IMR-90 (cell line): ENCODE measurements around the gene CNNM3. TPM values are rescaled to one million over a fixed set of nuclear protein-coding genes. Genes with fewer than 3 reads are reported as not detected.

Experiments
- ATAC-seq: fragments of 200-7000 bp; cut with Tn5 transposase; 2 replicates; pipeline ENCODE4 v1.9.1; 2020; ENCODE audit warnings: low read depth, mild to moderate bottlenecking, moderate library complexity
- BruUV-seq: library from RNA; stranded (reverse); fragments of 400-500 nt; replicated peaks from 2 replicates; lab custom pipeline; 2021; lab: Mats Ljungman, UMichigan
- CTCF ChIA-PET: fragments of 300-600 bp; formaldehyde crosslinking; extraction: SDS; loops from one replicate; lab custom pipeline; 2021; ENCODE audit warnings: antibody characterized with exemption; lab: Yijun Ruan, JAX
- POLR2A ChIA-PET: fragments of 300-600 bp; sonication (Branson Sonifier 250); formaldehyde crosslinking; loops from one replicate; lab custom pipeline; 2022; ENCODE audit warnings: antibody characterized with exemption; ENCODE audit not compliant: unreplicated experiment; lab: Charles Lee
- DNase-seq: peaks from one replicate; pipeline ENCODE4 v3.0.0; 2013
- H2AFZ ChIP-seq: replicated peaks from 2 replicates; pipeline ENCODE3; 2013; ENCODE audit warnings: low read length, mild to moderate bottlenecking; ENCODE audit not compliant: poor library complexity
- H2AK5ac ChIP-seq: 2 replicates; pipeline ENCODE4 v1.6.1; 2013; ENCODE audit warnings: low read depth, low read length, inconsistent platforms
- H2AK9ac ChIP-seq: replicated peaks from 2 replicates; pipeline ENCODE3; 2013; ENCODE audit warnings: mild to moderate bottlenecking, low read depth, low read length, moderate library complexity; ENCODE audit not compliant: poor library complexity
- H2BK120ac ChIP-seq: 2 replicates; pipeline ENCODE4 v1.6.1; 2013; ENCODE audit warnings: low read depth, low read length, inconsistent platforms
- H2BK15ac ChIP-seq: 3 replicates; pipeline ENCODE4 v1.6.1; 2013; ENCODE audit warnings: low read depth, low read length, inconsistent platforms
- H2BK20ac ChIP-seq: 2 replicates; pipeline ENCODE4 v1.6.1; 2013; ENCODE audit warnings: low read depth, mild to moderate bottlenecking, inconsistent platforms, low read length, moderate library complexity
- H2BK5ac ChIP-seq: 2 replicates; pipeline ENCODE4 v1.6.1; 2013; ENCODE audit warnings: mild to moderate bottlenecking, low read depth, low read length, inconsistent platforms; ENCODE audit not compliant: poor library complexity, severe bottlenecking
- H3K14ac ChIP-seq: replicated peaks from 2 replicates; pipeline ENCODE4 v1.6.1; 2013; ENCODE audit warnings: low read depth, low read length, inconsistent platforms
- H3K18ac ChIP-seq: 2 replicates; pipeline ENCODE4 v1.6.1; 2013; ENCODE audit warnings: low read depth, low read length, control low read depth
- H3K23ac ChIP-seq: 2 replicates; pipeline ENCODE4 v1.6.1; 2013; ENCODE audit warnings: low read depth, low read length, inconsistent platforms
- H3K27ac ChIP-seq: 2 replicates; pipeline ENCODE4 v1.5.1; 2013; ENCODE audit warnings: mild to moderate bottlenecking, control low read depth, low read length; ENCODE audit not compliant: insufficient read depth
- H3K27me3 ChIP-seq: 2 replicates; pipeline ENCODE4 v1.6.1; 2013; ENCODE audit warnings: low read length; ENCODE audit not compliant: control insufficient read depth, insufficient read depth
- H3K36me3 ChIP-seq: 2 replicates; pipeline ENCODE4 v1.6.1; 2013; ENCODE audit warnings: low read length, mixed read lengths; ENCODE audit not compliant: control insufficient read depth, insufficient read depth
- H3K4ac ChIP-seq: 2 replicates; pipeline ENCODE4 v1.6.1; 2013; ENCODE audit warnings: low read depth, low read length, inconsistent platforms
- H3K4me1 ChIP-seq: 2 replicates; pipeline ENCODE4 v1.6.1; 2013; ENCODE audit warnings: low read length, mixed read lengths; ENCODE audit not compliant: control insufficient read depth, insufficient read depth
- H3K4me2 ChIP-seq: 2 replicates; pipeline ENCODE4 v1.6.1; 2013; ENCODE audit warnings: low read depth, mild to moderate bottlenecking, control low read depth, low read length, moderate library complexity
- H3K4me3 ChIP-seq: 2 replicates; pipeline ENCODE4 v1.5.1; 2013; ENCODE audit warnings: low read depth, mild to moderate bottlenecking, control low read depth, low read length, moderate library complexity; ENCODE audit not compliant: insufficient read depth
- H3K56ac ChIP-seq: 2 replicates; pipeline ENCODE4 v1.6.1; 2013; ENCODE audit warnings: low read length, inconsistent platforms; ENCODE audit not compliant: insufficient read depth; ENCODE audit errors: extremely low read depth
- H3K79me1 ChIP-seq, 2 experiments: 2 replicates each; pipeline ENCODE4 v1.6.1; 2013; ENCODE audit warnings: low read length in 2 of 2, inconsistent platforms in 1 of 2, low read depth in 1 of 2
- H3K9ac ChIP-seq: 2 replicates; pipeline ENCODE4 v1.6.1; 2013; ENCODE audit warnings: low read depth, low read length, control low read depth
- H3K9me1 ChIP-seq: 2 replicates; pipeline ENCODE4 v1.6.1; 2013; ENCODE audit warnings: low read length, inconsistent platforms; ENCODE audit not compliant: insufficient read depth
- H3K9me3 ChIP-seq: 2 replicates; pipeline ENCODE4 v1.6.1; 2013; ENCODE audit warnings: low read length; ENCODE audit not compliant: control insufficient read depth, insufficient read depth
- H4K20me1 ChIP-seq: 2 replicates; pipeline ENCODE4 v1.6.1; 2013; ENCODE audit warnings: low read length, inconsistent platforms; ENCODE audit not compliant: insufficient read depth
- H4K5ac ChIP-seq: 2 replicates; pipeline ENCODE4 v1.6.1; 2013; ENCODE audit warnings: mild to moderate bottlenecking, low read depth, low read length, control low read depth
- H4K8ac ChIP-seq, 2 experiments: 2 replicates each; pipeline ENCODE4 v1.6.1; 2013; ENCODE audit warnings: low read depth in 2 of 2, low read length in 2 of 2, control low read depth in 1 of 2, inconsistent platforms in 1 of 2
- H4K91ac ChIP-seq: 2 replicates; pipeline ENCODE4 v1.6.1; 2013; ENCODE audit warnings: low read depth, low read length, inconsistent platforms; ENCODE audit not compliant: insufficient read depth
- BHLHE40 ChIP-seq: fragments of 150-350 bp; IDR thresholded peaks from 2 replicates; pipeline ENCODE4 v1.6.1; 2016; ENCODE audit warnings: mild to moderate bottlenecking, low read depth, low read length
- MXI1 ChIP-seq: IDR thresholded peaks from 2 replicates; pipeline ENCODE4 v1.6.1; 2012; ENCODE audit warnings: low read depth, mild to moderate bottlenecking, low read length, moderate library complexity, borderline replicate concordance
- RCOR1 ChIP-seq: IDR thresholded peaks from 2 replicates; pipeline ENCODE4 v1.6.1; 2012; ENCODE audit warnings: mild to moderate bottlenecking, low read length, improper control_type of control experiment; ENCODE audit not compliant: insufficient replicate concordance
- SMC3 ChIP-seq: fragments of 150-350 bp; IDR thresholded peaks from 2 replicates; pipeline ENCODE4 v1.6.1; 2016; ENCODE audit warnings: low read depth, mild to moderate bottlenecking, antibody characterized with exemption, low read length, moderate library complexity
- WGBS, 2 experiments: methylation state at CpG; one replicate each; pipeline versions ENCODE4 v1.1.5 to v1.1.7; 2013; ENCODE audit warnings: missing lambda C conversion rate in 2 of 2; ENCODE audit not compliant: insufficient read length in 1 of 2; ENCODE audit errors: extremely low coverage in 2 of 2; 5-methylcytosine and 5-hydroxymethylcytosine counted together
- dilution Hi-C: fragments of 300-500 bp; cut with HindIII; formaldehyde crosslinking; loops from one replicate; pipeline ENCODE4 v1.14.3; 2018; ENCODE audit warnings: low sequenced_read_pairs; ENCODE audit not compliant: unreplicated experiment
- in situ Hi-C: fragments of 300-500 bp; cut with MboI; formaldehyde crosslinking; loops from 3 replicates; pipeline ENCODE4 v1.14.3; 2019; ENCODE audit warnings: low sequenced_read_pairs, inconsistent platforms, mixed read lengths
- intact Hi-C: fragments of 100-400 bp; cut with micrococcal nuclease; formaldehyde crosslinking; loops from 2 replicates; pipeline ENCODE4 v1.10.0; 2022
- polyA plus RNA-seq, 3 experiments: library from polyadenylated mRNA; depleted of rRNA; stranded (reverse); fragments of >200 nt; gene quantifications; 2 replicates each; pipeline ENCODE4 v1.2.3, GENCODE V29; 2012; ENCODE audit warnings: low replicate concordance in 1 of 3
- total RNA-seq: library from RNA; depleted of rRNA; stranded (reverse); fragments of >200 nt; gene quantifications from 2 replicates; pipeline ENCODE4 v1.2.3, GENCODE V29; 2012
- TF ChIP-seq, protein P1 (sequence below): conservative IDR thresholded peaks from 2 replicates; pipeline ENCODE4 v1.5.1; 2012; ENCODE audit warnings: mild to moderate bottlenecking, low read depth, low read length, improper control_type of control experiment
- TF ChIP-seq, protein P2 (sequence below): fragments of 150-350 bp; IDR thresholded peaks from 2 replicates; pipeline ENCODE4 v1.6.1; 2017; ENCODE audit warnings: mild to moderate bottlenecking, antibody characterized with exemption, low read length, low read depth

CNNM3 gene
- total and polyA plus RNA-seq, 2 of the 4 experiments (the other 2 are of a cell fraction): 2.3 to 6.1 TPM

DNA sequence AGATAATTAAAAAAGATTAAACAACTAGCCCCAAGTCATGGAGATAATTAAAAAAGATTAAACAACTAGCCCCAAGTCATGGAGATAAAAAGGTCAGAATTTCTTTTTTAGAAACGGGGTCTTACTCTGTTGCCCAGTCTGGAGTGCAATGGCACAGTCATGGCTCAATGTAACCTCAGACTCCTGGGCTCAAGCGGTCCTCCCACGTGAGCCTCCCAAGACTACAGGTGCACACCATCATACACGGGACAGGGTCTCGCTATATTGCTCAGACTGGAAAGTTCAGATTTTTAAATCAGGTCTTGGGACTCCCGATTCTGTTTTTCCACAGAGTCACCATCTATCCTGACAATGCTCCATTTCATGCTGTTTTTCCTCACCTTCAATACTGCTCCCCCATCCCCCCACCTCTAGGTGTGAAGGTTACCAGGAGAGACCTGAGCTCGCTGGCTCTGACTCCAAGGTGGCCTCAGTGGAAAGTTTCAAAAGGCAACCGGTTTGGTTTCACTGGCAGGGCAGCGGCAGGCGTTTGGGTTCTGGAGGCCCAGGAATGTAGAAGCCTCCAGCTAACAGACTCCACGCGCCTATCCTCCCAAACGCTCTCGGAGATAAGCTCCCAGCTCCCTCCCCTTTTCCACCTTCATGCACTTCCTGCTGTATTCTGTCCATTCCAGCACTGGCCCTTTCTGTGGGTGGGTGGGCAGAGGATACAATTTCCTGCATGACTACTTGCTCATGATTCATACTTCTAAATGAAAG is 56.7 kb downstream of the CNNM3 start (continued):
- TF ChIP-seq, protein P1, sequence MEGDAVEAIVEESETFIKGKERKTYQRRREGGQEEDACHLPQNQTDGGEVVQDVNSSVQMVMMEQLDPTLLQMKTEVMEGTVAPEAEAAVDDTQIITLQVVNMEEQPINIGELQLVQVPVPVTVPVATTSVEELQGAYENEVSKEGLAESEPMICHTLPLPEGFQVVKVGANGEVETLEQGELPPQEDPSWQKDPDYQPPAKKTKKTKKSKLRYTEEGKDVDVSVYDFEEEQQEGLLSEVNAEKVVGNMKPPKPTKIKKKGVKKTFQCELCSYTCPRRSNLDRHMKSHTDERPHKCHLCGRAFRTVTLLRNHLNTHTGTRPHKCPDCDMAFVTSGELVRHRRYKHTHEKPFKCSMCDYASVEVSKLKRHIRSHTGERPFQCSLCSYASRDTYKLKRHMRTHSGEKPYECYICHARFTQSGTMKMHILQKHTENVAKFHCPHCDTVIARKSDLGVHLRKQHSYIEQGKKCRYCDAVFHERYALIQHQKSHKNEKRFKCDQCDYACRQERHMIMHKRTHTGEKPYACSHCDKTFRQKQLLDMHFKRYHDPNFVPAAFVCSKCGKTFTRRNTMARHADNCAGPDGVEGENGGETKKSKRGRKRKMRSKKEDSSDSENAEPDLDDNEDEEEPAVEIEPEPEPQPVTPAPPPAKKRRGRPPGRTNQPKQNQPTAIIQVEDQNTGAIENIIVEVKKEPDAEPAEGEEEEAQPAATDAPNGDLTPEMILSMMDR: no peak
- no peak for TF ChIP-seq MXI1

DNA sequence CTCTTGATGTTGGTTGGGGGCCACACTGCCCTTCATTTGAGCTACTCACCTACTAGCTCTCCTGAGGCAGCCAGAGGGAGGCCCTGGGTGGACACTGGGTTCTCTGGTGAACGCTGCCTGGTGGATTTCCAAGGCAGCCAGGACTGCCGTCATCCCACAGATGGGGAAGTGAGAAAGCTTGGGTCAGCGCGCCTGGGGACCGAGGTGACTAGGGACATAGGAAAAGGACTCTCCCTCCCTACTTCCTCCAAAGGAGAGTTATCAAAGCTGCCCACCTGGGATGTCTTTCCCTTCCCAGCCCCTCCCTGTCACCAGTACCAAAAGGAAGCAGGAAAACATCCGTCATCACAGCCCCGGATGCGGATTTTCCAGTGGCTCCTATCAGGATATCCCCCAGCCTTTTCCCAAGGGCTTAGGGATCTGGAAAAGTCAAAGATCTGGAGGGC is 57.6 kb downstream of the CNNM3 start:
- Histone ChIP-seq H3K4me3 (no peak overlapping the region), H3K23ac (no peak overlapping the region), H2BK15ac (no peak overlapping the region), H3K4me2 (no peak overlapping the region), H2BK20ac (no peak overlapping the region), H2AK5ac (no peak overlapping the region), H4K91ac (no peak overlapping the region), H4K5ac (no peak overlapping the region), H2BK120ac (no peak overlapping the region), H3K27me3 (peaks cover 2% of the 10 kb centered on the region; the same call in 1 of the 2 replicates), H2BK5ac (no peak overlapping the region), H3K9me1 (no peaks in the 10 kb centered on the region; the same call in 1 of the 2 replicates), H3K27ac (no peak overlapping the region), H3K56ac (no peak overlapping the region), H3K14ac (no peak overlapping the region), H3K9ac (no peak overlapping the region), H2AK9ac (no peak overlapping the region), H3K36me3 (no peaks in the 10 kb centered on the region), H3K79me1 (no peaks in the 10 kb centered on the region), H3K9me3 (no peaks in the 10 kb centered on the region), H3K4me1 (peaks cover 11% of the 10 kb centered on the region), H3K4ac (peak overlapping the region; percentile 22; the same call in 1 of the 2 replicates), H4K20me1 (no peaks in the 10 kb centered on the region), H2AFZ (no peak overlapping the region), H3K18ac (no peak overlapping the region), H4K8ac (no peak overlapping the region)
- intact Hi-C loops (no loop called here), in situ Hi-C loops (loop anchor here (25.0 kb wide), 1 partner anchor 239 kb away; the partner anchor contains the start of gene ANKRD36), dilution Hi-C loops (no loop called here)
- no TSS peak for BruUV-seq
- WGBS, 2 experiments: 100% methylated on average over 1 of the region's 8 CpGs; no CpG with 5 or more reads in 1 of the 2 experiments
- POLR2A ChIA-PET: no interaction called here
- CTCF ChIA-PET: no interaction called here
- TF ChIP-seq SMC3: no peak
- TF ChIP-seq MXI1: no peak
- no peak for TF ChIP-seq RCOR1
- TF ChIP-seq, protein P1: no peak
- TF ChIP-seq BHLHE40: no peak
- TF ChIP-seq, protein P2, sequence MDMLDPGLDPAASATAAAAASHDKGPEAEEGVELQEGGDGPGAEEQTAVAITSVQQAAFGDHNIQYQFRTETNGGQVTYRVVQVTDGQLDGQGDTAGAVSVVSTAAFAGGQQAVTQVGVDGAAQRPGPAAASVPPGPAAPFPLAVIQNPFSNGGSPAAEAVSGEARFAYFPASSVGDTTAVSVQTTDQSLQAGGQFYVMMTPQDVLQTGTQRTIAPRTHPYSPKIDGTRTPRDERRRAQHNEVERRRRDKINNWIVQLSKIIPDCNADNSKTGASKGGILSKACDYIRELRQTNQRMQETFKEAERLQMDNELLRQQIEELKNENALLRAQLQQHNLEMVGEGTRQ: no peak
- DNase-seq (no peak), ATAC-seq (no peak)
